HEK293 (cell line): ENCODE data around the gene RPS6KA2.

Source experiments
- CTCF ChIA-PET: fragments of 350-600 bp; formaldehyde crosslinking; extraction: SDS; loops from one replicate; lab custom pipeline; 2021; ENCODE audit warnings: antibody characterized with exemption; lab: Yijun Ruan, JAX
- POLR2A ChIA-PET: fragments of 300-600 bp; formaldehyde crosslinking; extraction: SDS; loops from one replicate; lab custom pipeline; 2020; ENCODE audit warnings: antibody characterized with exemption, inconsistent platforms; lab: Yijun Ruan, JAX
- H3K27ac ChIP-seq: fragments of 200-500 bp; sonication (Bioruptor generic); 2 replicates; pipeline ENCODE4 v1.5.1; 2014; ENCODE audit warnings: low read depth, low read length, control low read depth, inconsistent platforms; ENCODE audit errors: extremely low read depth
- H3K36me3 ChIP-seq, 2 experiments: fragments of 200-500 bp in 1 of 2; sonication (Bioruptor generic) in 1 of 2; 1 replicate in 1 of 2; 2 replicates in 1 of 2; pipeline ENCODE4 v1.5.1; 2014 to 2017; ENCODE audit warnings: inconsistent platforms in 2 of 2, low read length in 2 of 2; ENCODE audit not compliant: control insufficient read depth in 2 of 2, insufficient read depth in 1 of 2
- H3K4me1 ChIP-seq: fragments of 200-500 bp; sonication (Bioruptor generic); 2 replicates; pipeline ENCODE4 v1.5.1; 2014; ENCODE audit warnings: mild to moderate bottlenecking, low read length, inconsistent platforms; ENCODE audit not compliant: control insufficient read depth, insufficient read depth
- H3K4me3 ChIP-seq: 2 replicates; pipeline ENCODE4 v1.5.1; 2011; ENCODE audit warnings: low read depth, mild to moderate bottlenecking, control low read depth, low read length, moderate library complexity
- H3K9me3 ChIP-seq: fragments of 200-500 bp; sonication (Bioruptor generic); 2 replicates; pipeline ENCODE4 v1.5.1; 2014; ENCODE audit warnings: low read depth, low read length, inconsistent platforms; ENCODE audit not compliant: control insufficient read depth, insufficient read depth
- HOXA7 ChIP-seq: sonication (generic); formaldehyde crosslinking; IDR thresholded peaks from 2 replicates; pipeline ENCODE4 v1.8.1; 2022; ENCODE audit warnings: missing genetic modification reagents, borderline replicate concordance
- OVOL3 ChIP-seq: fragments of 450-650 bp; formaldehyde crosslinking; IDR thresholded peaks from 2 replicates; pipeline ENCODE4 v1.5.1; 2016; ENCODE audit warnings: missing biosample characterization, missing genetic modification characterization
- REPIN1 ChIP-seq: fragments of 450-650 bp; formaldehyde crosslinking; IDR thresholded peaks from 2 replicates; pipeline ENCODE4 v1.5.1; 2017; ENCODE audit warnings: missing biosample characterization, missing genetic modification characterization, low read depth
- SETDB1 ChIP-seq: IDR thresholded peaks from one replicate; pipeline ENCODE4 v1.6.1; 2017; ENCODE audit warnings: mild to moderate bottlenecking, low read length, moderate library complexity, mixed read lengths; ENCODE audit not compliant: insufficient read length
- SP7 ChIP-seq: fragments of 450-650 bp; formaldehyde crosslinking; IDR thresholded peaks from 2 replicates; pipeline ENCODE4 v1.5.1; 2016; ENCODE audit warnings: missing biosample characterization, missing genetic modification characterization
- ZFP41 ChIP-seq: fragments of 450-650 bp; formaldehyde crosslinking; IDR thresholded peaks from 2 replicates; pipeline ENCODE4 v1.5.1; 2016; ENCODE audit warnings: missing biosample characterization, missing genetic modification characterization, borderline replicate concordance
- ZNF341 ChIP-seq: fragments of 450-650 bp; formaldehyde crosslinking; IDR thresholded peaks from 2 replicates; pipeline ENCODE4; 2016; ENCODE audit warnings: low read depth, missing biosample characterization, missing genetic modification characterization
- ZNF416 ChIP-seq: fragments of 450-650 bp; formaldehyde crosslinking; IDR thresholded peaks from 2 replicates; pipeline ENCODE4 v1.5.1; 2016; ENCODE audit warnings: missing biosample characterization, missing genetic modification characterization
- ZNF473 ChIP-seq: fragments of 450-650 bp; formaldehyde crosslinking; IDR thresholded peaks from 2 replicates; pipeline ENCODE4 v1.5.1; 2017; ENCODE audit warnings: missing biosample characterization, missing genetic modification characterization
- ZNF623 ChIP-seq: fragments of 450-650 bp; formaldehyde crosslinking; IDR thresholded peaks from 2 replicates; pipeline ENCODE4 v1.5.1; 2016; ENCODE audit warnings: missing biosample characterization, missing genetic modification characterization
- ZNF664 ChIP-seq: fragments of 450-650 bp; formaldehyde crosslinking; IDR thresholded peaks from 2 replicates; pipeline ENCODE4 v1.5.1; 2016; ENCODE audit warnings: missing biosample characterization, missing genetic modification characterization
- ZNF843 ChIP-seq: fragments of 450-650 bp; formaldehyde crosslinking; IDR thresholded peaks from 2 replicates; pipeline ENCODE4 v1.5.1; 2016; ENCODE audit warnings: missing biosample characterization, missing genetic modification characterization
- TF ChIP-seq, protein P1 (sequence below): fragments of 450-650 bp; formaldehyde crosslinking; IDR thresholded peaks from 2 replicates; pipeline ENCODE4 v1.5.1; 2017; ENCODE audit warnings: missing biosample characterization, missing genetic modification characterization
- TF ChIP-seq, protein P2 (sequence below): fragments of 450-650 bp; formaldehyde crosslinking; IDR thresholded peaks from 2 replicates; pipeline ENCODE4 v1.5.1; 2016; ENCODE audit warnings: missing biosample characterization, missing genetic modification characterization
- TF ChIP-seq, protein P3 (sequence below): fragments of 450-650 bp; formaldehyde crosslinking; IDR thresholded peaks from 2 replicates; pipeline ENCODE4 v1.5.1; 2016; ENCODE audit warnings: missing biosample characterization, missing genetic modification characterization
- TF ChIP-seq, protein P4 (sequence below): fragments of 450-650 bp; formaldehyde crosslinking; IDR thresholded peaks from 2 replicates; pipeline ENCODE4 v1.5.1; 2017; ENCODE audit warnings: missing biosample characterization, missing genetic modification characterization
- TF ChIP-seq, protein P5 (sequence below): fragments of 450-650 bp; formaldehyde crosslinking; IDR thresholded peaks from 2 replicates; pipeline ENCODE4 v1.5.1; 2016; ENCODE audit warnings: missing biosample characterization, missing genetic modification characterization
- TF ChIP-seq, protein P6 (sequence below): fragments of 450-650 bp; formaldehyde crosslinking; conservative IDR thresholded peaks from 2 replicates; pipeline ENCODE4 v1.5.1; 2016; ENCODE audit warnings: low read depth, missing biosample characterization, missing genetic modification characterization
- TF ChIP-seq, protein P7 (sequence below): IDR thresholded peaks from 2 replicates; pipeline ENCODE4 v1.6.1; 2011; ENCODE audit warnings: mild to moderate bottlenecking, low read depth, low read length, borderline replicate concordance

RPS6KA2 gene

DNA sequence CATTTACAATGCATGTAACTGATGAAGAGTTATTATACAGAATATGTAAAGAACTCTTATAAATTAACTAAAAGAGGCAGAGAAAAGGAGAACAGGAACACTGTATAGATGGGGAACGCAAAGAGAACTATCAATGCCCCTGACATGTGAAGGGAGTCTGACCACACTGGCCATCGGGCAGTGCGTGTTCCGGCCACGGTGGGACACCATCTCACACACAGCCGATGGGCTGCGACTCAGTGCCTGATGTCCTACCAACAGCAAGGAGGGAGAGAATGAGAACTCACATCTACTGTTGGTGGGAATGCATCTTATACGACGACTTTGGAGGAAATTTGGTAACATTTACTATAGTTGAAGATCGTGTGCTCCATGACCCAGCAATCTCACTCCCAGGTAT lies 25.1 kb downstream of the RPS6KA2 start:
- no peaks in the 10 kb centered on the region for H3K4me1 ChIP-seq
- POLR2A ChIA-PET: no interaction called here
- H3K9me3 ChIP-seq: no peaks in the 10 kb centered on the region
- TF ChIP-seq, protein P1, sequence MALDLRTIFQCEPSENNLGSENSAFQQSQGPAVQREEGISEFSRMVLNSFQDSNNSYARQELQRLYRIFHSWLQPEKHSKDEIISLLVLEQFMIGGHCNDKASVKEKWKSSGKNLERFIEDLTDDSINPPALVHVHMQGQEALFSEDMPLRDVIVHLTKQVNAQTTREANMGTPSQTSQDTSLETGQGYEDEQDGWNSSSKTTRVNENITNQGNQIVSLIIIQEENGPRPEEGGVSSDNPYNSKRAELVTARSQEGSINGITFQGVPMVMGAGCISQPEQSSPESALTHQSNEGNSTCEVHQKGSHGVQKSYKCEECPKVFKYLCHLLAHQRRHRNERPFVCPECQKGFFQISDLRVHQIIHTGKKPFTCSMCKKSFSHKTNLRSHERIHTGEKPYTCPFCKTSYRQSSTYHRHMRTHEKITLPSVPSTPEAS (tag by site-specific recombination): no peak
- TF ChIP-seq SETDB1 (no peak), ZNF623 (tag by site-specific recombination) (no peak), ZNF664 (no peak)
- TF ChIP-seq, protein P2, sequence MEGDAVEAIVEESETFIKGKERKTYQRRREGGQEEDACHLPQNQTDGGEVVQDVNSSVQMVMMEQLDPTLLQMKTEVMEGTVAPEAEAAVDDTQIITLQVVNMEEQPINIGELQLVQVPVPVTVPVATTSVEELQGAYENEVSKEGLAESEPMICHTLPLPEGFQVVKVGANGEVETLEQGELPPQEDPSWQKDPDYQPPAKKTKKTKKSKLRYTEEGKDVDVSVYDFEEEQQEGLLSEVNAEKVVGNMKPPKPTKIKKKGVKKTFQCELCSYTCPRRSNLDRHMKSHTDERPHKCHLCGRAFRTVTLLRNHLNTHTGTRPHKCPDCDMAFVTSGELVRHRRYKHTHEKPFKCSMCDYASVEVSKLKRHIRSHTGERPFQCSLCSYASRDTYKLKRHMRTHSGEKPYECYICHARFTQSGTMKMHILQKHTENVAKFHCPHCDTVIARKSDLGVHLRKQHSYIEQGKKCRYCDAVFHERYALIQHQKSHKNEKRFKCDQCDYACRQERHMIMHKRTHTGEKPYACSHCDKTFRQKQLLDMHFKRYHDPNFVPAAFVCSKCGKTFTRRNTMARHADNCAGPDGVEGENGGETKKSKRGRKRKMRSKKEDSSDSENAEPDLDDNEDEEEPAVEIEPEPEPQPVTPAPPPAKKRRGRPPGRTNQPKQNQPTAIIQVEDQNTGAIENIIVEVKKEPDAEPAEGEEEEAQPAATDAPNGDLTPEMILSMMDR: no peak
- no peak overlapping the region for H3K27ac ChIP-seq
- no peak overlapping the region for H3K4me3 ChIP-seq
- CTCF ChIA-PET: interaction anchor here (0.6 kb wide), 1 partner anchor 458 kb away, joined by 4 read pairs; no protein-coding TSS in a partner anchor
- no peaks in the 10 kb centered on the region for H3K36me3 ChIP-seq

DNA sequence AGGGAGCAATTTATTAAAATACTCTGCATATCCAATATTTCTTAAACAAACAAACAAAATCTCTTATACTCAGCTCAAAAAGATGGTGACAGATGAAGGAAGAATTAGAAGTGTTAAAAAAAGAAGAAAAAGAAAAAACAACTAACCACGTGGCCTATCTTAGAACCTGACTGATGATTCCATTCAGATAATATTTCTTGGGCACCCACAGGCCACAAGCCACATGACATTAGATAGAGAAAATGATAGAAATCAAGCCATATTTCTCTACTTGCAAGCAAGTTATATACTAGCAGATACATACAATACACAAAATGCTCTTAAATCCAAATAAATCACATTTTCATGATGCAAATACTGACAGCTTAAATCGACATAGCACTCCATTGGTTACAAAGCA lies 26.1 kb downstream of the RPS6KA2 start:
- CTCF ChIA-PET: no interaction called here
- TF ChIP-seq, protein P3, sequence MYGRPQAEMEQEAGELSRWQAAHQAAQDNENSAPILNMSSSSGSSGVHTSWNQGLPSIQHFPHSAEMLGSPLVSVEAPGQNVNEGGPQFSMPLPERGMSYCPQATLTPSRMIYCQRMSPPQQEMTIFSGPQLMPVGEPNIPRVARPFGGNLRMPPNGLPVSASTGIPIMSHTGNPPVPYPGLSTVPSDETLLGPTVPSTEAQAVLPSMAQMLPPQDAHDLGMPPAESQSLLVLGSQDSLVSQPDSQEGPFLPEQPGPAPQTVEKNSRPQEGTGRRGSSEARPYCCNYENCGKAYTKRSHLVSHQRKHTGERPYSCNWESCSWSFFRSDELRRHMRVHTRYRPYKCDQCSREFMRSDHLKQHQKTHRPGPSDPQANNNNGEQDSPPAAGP (tag by site-specific recombination): no peak
- no peak for TF ChIP-seq ZNF843 (tag by site-specific recombination)
- no peak for TF ChIP-seq ZNF473 (tag by site-specific recombination)
- TF ChIP-seq REPIN1 (tag by site-specific recombination): no peak
- no peak for TF ChIP-seq OVOL3 (tag by site-specific recombination)
- TF ChIP-seq, protein P4, sequence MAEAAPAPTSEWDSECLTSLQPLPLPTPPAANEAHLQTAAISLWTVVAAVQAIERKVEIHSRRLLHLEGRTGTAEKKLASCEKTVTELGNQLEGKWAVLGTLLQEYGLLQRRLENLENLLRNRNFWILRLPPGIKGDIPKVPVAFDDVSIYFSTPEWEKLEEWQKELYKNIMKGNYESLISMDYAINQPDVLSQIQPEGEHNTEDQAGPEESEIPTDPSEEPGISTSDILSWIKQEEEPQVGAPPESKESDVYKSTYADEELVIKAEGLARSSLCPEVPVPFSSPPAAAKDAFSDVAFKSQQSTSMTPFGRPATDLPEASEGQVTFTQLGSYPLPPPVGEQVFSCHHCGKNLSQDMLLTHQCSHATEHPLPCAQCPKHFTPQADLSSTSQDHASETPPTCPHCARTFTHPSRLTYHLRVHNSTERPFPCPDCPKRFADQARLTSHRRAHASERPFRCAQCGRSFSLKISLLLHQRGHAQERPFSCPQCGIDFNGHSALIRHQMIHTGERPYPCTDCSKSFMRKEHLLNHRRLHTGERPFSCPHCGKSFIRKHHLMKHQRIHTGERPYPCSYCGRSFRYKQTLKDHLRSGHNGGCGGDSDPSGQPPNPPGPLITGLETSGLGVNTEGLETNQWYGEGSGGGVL (tag by site-specific recombination): no peak
- TF ChIP-seq, protein P5, sequence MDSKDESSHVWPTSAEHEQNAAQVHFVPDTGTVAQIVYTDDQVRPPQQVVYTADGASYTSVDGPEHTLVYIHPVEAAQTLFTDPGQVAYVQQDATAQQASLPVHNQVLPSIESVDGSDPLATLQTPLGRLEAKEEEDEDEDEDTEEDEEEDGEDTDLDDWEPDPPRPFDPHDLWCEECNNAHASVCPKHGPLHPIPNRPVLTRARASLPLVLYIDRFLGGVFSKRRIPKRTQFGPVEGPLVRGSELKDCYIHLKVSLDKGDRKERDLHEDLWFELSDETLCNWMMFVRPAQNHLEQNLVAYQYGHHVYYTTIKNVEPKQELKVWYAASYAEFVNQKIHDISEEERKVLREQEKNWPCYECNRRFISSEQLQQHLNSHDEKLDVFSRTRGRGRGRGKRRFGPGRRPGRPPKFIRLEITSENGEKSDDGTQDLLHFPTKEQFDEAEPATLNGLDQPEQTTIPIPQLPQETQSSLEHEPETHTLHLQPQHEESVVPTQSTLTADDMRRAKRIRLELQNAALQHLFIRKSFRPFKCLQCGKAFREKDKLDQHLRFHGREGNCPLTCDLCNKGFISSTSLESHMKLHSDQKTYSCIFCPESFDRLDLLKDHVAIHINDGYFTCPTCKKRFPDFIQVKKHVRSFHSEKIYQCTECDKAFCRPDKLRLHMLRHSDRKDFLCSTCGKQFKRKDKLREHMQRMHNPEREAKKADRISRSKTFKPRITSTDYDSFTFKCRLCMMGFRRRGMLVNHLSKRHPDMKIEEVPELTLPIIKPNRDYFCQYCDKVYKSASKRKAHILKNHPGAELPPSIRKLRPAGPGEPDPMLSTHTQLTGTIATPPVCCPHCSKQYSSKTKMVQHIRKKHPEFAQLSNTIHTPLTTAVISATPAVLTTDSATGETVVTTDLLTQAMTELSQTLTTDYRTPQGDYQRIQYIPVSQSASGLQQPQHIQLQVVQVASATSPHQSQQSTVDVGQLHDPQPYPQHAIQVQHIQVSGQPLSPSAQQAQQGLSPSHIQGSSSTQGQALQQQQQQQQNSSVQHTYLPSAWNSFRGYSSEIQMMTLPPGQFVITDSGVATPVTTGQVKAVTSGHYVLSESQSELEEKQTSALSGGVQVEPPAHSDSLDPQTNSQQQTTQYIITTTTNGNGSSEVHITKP (tag by site-specific recombination): no peak
- TF ChIP-seq, protein P6, sequence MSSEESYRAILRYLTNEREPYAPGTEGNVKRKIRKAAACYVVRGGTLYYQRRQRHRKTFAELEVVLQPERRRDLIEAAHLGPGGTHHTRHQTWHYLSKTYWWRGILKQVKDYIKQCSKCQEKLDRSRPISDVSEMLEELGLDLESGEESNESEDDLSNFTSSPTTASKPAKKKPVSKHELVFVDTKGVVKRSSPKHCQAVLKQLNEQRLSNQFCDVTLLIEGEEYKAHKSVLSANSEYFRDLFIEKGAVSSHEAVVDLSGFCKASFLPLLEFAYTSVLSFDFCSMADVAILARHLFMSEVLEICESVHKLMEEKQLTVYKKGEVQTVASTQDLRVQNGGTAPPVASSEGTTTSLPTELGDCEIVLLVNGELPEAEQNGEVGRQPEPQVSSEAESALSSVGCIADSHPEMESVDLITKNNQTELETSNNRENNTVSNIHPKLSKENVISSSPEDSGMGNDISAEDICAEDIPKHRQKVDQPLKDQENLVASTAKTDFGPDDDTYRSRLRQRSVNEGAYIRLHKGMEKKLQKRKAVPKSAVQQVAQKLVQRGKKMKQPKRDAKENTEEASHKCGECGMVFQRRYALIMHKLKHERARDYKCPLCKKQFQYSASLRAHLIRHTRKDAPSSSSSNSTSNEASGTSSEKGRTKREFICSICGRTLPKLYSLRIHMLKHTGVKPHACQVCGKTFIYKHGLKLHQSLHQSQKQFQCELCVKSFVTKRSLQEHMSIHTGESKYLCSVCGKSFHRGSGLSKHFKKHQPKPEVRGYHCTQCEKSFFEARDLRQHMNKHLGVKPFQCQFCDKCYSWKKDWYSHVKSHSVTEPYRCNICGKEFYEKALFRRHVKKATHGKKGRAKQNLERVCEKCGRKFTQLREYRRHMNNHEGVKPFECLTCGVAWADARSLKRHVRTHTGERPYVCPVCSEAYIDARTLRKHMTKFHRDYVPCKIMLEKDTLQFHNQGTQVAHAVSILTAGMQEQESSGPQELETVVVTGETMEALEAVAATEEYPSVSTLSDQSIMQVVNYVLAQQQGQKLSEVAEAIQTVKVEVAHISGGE (tag by site-specific recombination): no peak
- TF ChIP-seq ZFP41 (tag by site-specific recombination): no peak
- TF ChIP-seq, protein P7, sequence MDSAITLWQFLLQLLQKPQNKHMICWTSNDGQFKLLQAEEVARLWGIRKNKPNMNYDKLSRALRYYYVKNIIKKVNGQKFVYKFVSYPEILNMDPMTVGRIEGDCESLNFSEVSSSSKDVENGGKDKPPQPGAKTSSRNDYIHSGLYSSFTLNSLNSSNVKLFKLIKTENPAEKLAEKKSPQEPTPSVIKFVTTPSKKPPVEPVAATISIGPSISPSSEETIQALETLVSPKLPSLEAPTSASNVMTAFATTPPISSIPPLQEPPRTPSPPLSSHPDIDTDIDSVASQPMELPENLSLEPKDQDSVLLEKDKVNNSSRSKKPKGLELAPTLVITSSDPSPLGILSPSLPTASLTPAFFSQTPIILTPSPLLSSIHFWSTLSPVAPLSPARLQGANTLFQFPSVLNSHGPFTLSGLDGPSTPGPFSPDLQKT: no peak
- TF ChIP-seq ZNF416 (tag by site-specific recombination): no peak
- TF ChIP-seq HOXA7: no peak
- no peak for TF ChIP-seq ZNF341
- TF ChIP-seq ZNF623 (tag by site-specific recombination): no peak
- no peak for TF ChIP-seq SP7
- POLR2A ChIA-PET: no interaction called here

More for the DNA sequence above, 26.1 kb downstream of the RPS6KA2 start:
- Histone ChIP-seq H3K4me3 (no peak overlapping the region), H3K9me3 (no peaks in the 10 kb centered on the region), H3K27ac (no peak overlapping the region), H3K36me3 (no peaks in the 10 kb centered on the region), H3K4me1 (no peaks in the 10 kb centered on the region)
